GM12892 (cell line): Measurements from ENCODE around the gene SMARCB1.

Experiments used
- POLR2A ChIP-seq: IDR thresholded peaks from 2 replicates; pipeline ENCODE4 v1.6.1; 2011; ENCODE audit warnings: low read depth, low read length, control low read depth
- POLR2AphosphoS5 ChIP-seq: IDR thresholded peaks from 2 replicates; pipeline ENCODE4 v1.6.1; 2011; ENCODE audit warnings: low read depth, low read length, control low read depth
- TAF1 ChIP-seq: IDR thresholded peaks from 2 replicates; pipeline ENCODE4 v1.6.1; 2011; ENCODE audit warnings: low read depth, mild to moderate bottlenecking, control low read depth, low read length, borderline replicate concordance

- TF ChIP-seq POLR2A (no peak), POLR2AphosphoS5 (no peak), TAF1 (no peak)
Observed at GRCh38 chr22:23835484-23836144, 48.8 kb downstream of the SMARCB1 start.
